Measurements from ENCODE around the gene ITM2B.

DNA sequence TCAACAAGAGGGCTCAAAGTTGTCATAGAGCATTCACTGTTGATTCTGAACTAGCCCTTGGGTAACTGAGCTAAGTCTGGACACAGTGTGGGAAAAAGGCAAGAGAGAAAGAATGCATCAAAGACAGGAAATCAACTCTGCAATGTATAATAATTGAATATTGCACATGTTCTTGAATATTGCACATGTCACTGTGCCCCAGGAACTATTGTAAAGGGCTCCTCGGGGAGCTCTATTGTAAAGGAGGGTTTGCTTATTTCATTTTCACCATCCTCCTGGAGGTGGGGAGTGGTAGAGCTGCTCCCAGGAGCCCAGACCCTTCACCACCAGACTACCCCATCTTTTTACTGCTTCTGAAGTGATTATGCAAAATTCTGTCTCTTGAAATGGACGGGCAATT lies 44.4 kb upstream of the ITM2B start:
- TF ChIP-seq, protein P1, sequence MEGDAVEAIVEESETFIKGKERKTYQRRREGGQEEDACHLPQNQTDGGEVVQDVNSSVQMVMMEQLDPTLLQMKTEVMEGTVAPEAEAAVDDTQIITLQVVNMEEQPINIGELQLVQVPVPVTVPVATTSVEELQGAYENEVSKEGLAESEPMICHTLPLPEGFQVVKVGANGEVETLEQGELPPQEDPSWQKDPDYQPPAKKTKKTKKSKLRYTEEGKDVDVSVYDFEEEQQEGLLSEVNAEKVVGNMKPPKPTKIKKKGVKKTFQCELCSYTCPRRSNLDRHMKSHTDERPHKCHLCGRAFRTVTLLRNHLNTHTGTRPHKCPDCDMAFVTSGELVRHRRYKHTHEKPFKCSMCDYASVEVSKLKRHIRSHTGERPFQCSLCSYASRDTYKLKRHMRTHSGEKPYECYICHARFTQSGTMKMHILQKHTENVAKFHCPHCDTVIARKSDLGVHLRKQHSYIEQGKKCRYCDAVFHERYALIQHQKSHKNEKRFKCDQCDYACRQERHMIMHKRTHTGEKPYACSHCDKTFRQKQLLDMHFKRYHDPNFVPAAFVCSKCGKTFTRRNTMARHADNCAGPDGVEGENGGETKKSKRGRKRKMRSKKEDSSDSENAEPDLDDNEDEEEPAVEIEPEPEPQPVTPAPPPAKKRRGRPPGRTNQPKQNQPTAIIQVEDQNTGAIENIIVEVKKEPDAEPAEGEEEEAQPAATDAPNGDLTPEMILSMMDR (IDR thresholded peaks at IDR 0.05; ENCODE audit: low read depth, low read length, missing input control), result no peak
- TF ChIP-seq TAF1 (conservative IDR thresholded peaks at IDR 0.05), result no peak
- TF ChIP-seq, protein P2, sequence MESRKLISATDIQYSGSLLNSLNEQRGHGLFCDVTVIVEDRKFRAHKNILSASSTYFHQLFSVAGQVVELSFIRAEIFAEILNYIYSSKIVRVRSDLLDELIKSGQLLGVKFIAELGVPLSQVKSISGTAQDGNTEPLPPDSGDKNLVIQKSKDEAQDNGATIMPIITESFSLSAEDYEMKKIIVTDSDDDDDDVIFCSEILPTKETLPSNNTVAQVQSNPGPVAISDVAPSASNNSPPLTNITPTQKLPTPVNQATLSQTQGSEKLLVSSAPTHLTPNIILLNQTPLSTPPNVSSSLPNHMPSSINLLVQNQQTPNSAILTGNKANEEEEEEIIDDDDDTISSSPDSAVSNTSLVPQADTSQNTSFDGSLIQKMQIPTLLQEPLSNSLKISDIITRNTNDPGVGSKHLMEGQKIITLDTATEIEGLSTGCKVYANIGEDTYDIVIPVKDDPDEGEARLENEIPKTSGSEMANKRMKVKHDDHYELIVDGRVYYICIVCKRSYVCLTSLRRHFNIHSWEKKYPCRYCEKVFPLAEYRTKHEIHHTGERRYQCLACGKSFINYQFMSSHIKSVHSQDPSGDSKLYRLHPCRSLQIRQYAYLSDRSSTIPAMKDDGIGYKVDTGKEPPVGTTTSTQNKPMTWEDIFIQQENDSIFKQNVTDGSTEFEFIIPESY (IDR thresholded peaks at IDR 0.05), result no peak
- TF ChIP-seq JUND (IDR thresholded peaks at IDR 0.05), result no peak
- TF ChIP-seq HNF4A (conservative IDR thresholded peaks at IDR 0.05), result no peak
- no peak for TF ChIP-seq RAD21 (IDR thresholded peaks at IDR 0.05)
- no peak for TF ChIP-seq SP1 (IDR thresholded peaks at IDR 0.05)
- TF ChIP-seq, protein P3, sequence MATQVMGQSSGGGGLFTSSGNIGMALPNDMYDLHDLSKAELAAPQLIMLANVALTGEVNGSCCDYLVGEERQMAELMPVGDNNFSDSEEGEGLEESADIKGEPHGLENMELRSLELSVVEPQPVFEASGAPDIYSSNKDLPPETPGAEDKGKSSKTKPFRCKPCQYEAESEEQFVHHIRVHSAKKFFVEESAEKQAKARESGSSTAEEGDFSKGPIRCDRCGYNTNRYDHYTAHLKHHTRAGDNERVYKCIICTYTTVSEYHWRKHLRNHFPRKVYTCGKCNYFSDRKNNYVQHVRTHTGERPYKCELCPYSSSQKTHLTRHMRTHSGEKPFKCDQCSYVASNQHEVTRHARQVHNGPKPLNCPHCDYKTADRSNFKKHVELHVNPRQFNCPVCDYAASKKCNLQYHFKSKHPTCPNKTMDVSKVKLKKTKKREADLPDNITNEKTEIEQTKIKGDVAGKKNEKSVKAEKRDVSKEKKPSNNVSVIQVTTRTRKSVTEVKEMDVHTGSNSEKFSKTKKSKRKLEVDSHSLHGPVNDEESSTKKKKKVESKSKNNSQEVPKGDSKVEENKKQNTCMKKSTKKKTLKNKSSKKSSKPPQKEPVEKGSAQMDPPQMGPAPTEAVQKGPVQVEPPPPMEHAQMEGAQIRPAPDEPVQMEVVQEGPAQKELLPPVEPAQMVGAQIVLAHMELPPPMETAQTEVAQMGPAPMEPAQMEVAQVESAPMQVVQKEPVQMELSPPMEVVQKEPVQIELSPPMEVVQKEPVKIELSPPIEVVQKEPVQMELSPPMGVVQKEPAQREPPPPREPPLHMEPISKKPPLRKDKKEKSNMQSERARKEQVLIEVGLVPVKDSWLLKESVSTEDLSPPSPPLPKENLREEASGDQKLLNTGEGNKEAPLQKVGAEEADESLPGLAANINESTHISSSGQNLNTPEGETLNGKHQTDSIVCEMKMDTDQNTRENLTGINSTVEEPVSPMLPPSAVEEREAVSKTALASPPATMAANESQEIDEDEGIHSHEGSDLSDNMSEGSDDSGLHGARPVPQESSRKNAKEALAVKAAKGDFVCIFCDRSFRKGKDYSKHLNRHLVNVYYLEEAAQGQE (IDR thresholded peaks at IDR 0.05), result no peak
- TF ChIP-seq HNF4G (IDR thresholded peaks at IDR 0.05), result no peak
- TF ChIP-seq FOXA1 (IDR thresholded peaks at IDR 0.05), result no peak
- TF ChIP-seq, protein P4, sequence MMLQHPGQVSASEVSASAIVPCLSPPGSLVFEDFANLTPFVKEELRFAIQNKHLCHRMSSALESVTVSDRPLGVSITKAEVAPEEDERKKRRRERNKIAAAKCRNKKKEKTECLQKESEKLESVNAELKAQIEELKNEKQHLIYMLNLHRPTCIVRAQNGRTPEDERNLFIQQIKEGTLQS (IDR thresholded peaks at IDR 0.05), result no peak
- no peak for TF ChIP-seq YY1 (IDR thresholded peaks at IDR 0.05)
- TF ChIP-seq, protein P5, sequence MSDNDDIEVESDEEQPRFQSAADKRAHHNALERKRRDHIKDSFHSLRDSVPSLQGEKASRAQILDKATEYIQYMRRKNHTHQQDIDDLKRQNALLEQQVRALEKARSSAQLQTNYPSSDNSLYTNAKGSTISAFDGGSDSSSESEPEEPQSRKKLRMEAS (IDR thresholded peaks at IDR 0.05), result no peak
- TF ChIP-seq GABPA (IDR thresholded peaks at IDR 0.05 in 1 of 2, conservative IDR thresholded peaks at IDR 0.05 in 1 of 2), result no peak
